HG03571 (cell line): Measurements from ENCODE around the gene PRPF39.

Experiments
- ATAC-seq: cut with Tn5 transposase; IDR thresholded peaks from one replicate; pipeline ENCODE4 v1.9.1; 2021; ENCODE audit not compliant: unreplicated experiment

Gene PRPF39, protein sequence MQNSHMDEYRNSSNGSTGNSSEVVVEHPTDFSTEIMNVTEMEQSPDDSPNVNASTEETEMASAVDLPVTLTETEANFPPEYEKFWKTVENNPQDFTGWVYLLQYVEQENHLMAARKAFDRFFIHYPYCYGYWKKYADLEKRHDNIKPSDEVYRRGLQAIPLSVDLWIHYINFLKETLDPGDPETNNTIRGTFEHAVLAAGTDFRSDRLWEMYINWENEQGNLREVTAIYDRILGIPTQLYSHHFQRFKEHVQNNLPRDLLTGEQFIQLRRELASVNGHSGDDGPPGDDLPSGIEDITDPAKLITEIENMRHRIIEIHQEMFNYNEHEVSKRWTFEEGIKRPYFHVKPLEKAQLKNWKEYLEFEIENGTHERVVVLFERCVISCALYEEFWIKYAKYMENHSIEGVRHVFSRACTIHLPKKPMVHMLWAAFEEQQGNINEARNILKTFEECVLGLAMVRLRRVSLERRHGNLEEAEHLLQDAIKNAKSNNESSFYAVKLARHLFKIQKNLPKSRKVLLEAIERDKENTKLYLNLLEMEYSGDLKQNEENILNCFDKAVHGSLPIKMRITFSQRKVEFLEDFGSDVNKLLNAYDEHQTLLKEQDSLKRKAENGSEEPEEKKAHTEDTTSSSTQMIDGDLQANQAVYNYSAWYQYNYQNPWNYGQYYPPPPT

DNA sequence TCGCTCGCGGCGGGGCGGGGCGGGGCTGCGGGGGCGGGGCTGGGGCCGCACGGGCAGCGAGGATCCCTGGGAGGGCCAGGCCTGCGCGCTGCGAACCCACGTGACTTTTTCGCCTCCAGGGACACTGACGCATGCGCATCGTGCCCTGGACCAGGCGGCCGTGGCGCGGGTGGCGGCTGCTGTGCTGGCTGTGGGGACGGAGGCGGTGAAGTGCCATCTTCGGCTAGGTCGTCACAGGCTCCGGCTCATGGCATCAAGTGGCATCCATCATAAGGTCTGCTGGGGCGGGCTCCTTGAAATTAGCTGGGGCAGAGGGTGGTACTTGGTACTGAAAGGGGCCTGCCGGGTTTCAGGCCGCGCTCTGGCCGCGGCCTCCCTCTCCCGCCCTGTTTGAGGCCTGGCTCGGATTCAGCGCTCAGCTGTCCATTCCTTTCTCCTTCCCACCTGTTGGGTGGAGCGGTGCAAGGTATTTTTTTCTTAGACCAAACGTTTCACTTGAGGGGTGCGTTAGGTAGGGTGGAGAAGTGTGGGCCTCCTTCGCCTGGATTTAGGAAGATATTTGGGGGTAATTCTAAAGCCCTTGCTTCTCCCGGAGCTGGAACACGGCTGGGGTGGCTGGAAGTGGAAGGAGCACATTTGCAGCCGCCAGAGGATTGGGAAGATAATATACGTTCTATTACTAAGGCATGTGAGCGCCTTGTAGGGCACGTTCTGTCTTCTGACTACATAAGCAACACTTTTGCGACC, at the start of gene PRPF39:
TSS of gene PRPF39 (plus strand) at position 141 of the 747 bp plus-strand sequence. CDS start 11,124 bp downstream, outside the sequence.
- ATAC-seq = peak; percentile 94

DNA sequence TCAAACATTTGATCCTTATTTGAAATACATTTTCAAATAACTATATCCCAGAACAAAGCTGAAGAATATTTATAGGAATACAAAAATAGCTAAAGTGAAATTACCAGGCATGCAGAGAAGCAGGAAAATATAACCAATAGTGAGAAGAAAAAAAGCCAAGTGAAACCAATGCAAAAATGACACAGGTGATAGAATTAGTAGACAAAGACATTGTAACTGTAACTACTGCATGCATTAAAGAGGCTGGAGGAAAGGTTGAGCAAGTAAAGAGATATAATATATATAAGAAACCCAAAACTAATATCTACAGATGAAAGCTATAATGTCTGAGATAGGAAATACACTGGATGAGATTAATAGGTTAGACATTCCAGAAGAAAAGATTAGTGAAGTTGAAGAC, 49.2 kb upstream of the PRPF39 start:
- no peak for ATAC-seq

DNA sequence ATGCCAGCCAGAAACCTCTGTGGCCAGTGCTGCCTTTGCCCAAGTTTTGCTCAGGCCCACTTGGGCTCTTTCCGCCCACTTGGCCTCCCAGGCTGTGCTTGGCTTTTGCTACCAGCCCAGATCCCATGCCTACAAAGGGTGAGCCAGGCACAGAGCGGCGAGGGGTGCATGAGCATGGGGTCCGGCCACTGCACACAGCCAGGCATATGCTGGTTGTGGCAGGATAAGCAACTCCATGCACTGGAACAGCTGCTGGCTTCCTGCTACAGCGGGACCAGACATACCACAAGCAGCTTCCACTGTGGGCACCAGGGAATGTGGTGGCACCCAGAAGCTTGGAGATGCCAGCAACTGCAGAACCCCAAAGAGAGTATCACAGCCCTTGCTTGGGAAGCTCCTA, 45.7 kb upstream of the PRPF39 start:
- ATAC-seq = no peak

- no peak for ATAC-seq
Observed at GRCh38 chr14:45038865-45039264, 45.1 kb upstream of the PRPF39 start.

DNA sequence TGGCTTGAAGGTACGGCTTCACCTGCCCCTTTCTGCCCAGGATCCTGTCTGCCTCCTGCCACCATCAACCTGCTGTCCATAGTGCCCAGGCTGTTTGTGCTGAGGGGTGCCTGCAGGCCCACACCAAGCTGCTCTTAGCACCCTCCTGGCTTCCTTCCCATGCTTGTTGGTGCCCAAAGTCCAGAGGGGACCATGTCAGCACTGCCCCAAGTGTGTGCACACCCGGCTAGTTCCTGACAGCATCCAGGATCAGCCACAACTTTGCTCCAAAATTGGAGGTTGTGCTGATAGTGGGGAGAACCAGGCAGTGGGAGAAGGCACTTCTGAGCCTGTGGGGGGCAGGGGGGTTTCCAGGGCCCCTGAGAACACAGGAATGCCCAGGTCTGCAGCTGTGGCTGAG, 44.5 kb upstream of the PRPF39 start:
- ATAC-seq = no peak

GRCh38 chr14:45041641-45042040, 42.3 kb upstream of the PRPF39 start:
- no peak for ATAC-seq

GRCh38 chr14:45044638-45045037, 39.3 kb upstream of the PRPF39 start:
- no peak for ATAC-seq

DNA sequence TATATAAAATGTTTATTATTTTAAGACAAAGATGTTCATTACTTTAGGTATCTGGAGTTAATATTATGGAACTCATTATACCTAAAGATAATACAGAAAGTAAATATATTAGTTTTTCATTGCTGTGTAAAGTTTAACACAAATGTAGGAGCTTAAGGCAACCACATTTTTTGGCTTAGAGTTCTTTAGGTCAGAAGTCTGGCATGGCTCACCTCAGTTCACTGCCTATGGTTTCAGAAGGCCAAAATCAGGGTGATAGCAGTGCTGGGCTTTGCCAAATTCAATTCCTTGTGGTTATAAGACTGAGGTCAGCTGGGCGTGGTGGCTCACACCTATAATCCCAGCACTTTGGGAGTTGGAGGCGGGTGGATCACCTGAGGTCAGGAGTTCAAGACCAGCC, 35.5 kb upstream of the PRPF39 start:
- no peak for ATAC-seq

DNA sequence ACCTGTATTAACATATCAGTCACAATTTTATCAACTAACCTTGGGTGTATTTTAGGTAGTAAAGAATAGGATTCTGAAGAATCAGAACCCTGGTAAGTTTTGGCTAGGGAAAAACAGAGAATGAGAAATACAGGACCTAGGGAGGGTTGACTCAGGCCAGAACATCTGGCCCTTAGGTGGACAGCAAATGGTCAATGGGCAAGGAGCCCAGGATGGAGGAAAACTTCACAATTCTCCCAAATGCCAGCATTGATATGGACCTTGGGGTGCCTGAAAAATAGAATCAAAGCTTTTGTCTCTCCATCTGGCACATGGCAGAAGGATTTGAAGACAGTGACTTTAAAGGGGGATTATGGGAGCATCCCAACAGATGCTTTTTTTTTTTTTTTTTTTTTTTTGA, 32.7 kb upstream of the PRPF39 start:
- no peak for ATAC-seq

GRCh38 chr14:45051896-45052295, 32.0 kb upstream of the PRPF39 start:
- no peak for ATAC-seq

- no peak for ATAC-seq
Observed at GRCh38 chr14:45057349-45057748, 26.6 kb upstream of the PRPF39 start.

GRCh38 chr14:45057881-45058364, 26.0 kb upstream of the PRPF39 start:
- ATAC-seq = no peak

DNA sequence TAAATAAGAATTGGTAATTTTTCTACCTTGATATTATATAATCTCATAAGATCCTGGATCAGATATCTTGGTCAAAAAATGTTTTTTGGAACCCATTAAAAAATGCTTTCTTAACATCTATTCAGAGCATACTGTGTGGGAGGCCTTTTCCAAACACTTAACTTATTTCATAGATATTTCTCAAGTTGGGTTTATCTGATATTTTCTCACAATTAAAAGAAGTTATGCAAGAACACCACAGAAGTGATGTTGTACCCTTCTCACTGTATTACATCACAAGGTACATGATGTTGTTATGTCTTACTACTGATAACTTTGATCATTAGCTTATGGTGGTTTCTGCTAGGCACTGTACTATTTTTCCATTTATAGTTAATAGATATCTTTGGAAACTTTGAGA, 23.4 kb upstream of the PRPF39 start:
- ATAC-seq = no peak

- no peak for ATAC-seq
Observed at GRCh38 chr14:45065540-45065939, 18.4 kb upstream of the PRPF39 start.

- no peak for ATAC-seq
Observed at GRCh38 chr14:45065956-45066355, 18.0 kb upstream of the PRPF39 start.

GRCh38 chr14:45066667-45067066, 17.2 kb upstream of the PRPF39 start:
- no peak for ATAC-seq

DNA sequence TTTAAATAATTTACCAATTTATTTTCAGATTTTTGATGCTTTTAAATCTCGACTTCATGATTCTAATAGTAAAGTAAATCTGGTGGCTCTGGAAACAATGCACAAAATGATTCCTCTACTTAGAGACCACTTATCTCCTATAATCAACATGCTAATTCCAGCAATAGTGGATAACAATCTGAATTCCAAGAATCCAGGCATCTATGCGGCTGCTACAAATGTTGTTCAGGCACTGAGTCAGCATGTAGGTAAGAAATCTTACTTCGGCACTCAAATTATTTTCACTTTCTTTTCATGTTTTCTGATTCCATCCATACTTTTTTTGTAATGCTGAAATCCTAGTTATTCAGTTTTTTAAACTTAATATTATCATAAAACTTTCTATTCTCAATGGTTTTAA, 15.5 kb upstream of the PRPF39 start:
- no peak for ATAC-seq

- no peak for ATAC-seq
Observed at GRCh38 chr14:45070215-45070614, 13.7 kb upstream of the PRPF39 start.

DNA sequence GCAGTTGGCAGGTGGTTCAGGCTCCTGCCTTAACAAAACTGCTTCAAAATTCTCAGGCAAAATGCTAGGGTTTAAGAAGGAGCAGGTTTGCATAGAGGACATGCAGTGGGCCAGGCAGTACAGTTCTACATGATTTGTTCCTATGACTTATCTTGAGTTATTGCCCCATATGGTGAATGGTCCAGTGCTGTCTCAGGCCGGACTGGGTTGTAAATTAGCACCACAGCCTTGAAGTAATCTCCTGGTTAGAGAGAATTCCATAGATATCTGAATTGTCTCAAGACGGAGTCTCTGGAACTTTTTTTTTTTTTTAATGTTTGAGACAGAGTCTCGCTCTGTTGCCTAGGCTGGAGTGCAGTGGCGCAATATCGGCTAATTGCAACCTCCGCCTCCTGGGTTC, 11.8 kb upstream of the PRPF39 start:
- no peak for ATAC-seq

GRCh38 chr14:45073231-45073879, 10.6 kb upstream of the PRPF39 start:
- no peak for ATAC-seq

DNA sequence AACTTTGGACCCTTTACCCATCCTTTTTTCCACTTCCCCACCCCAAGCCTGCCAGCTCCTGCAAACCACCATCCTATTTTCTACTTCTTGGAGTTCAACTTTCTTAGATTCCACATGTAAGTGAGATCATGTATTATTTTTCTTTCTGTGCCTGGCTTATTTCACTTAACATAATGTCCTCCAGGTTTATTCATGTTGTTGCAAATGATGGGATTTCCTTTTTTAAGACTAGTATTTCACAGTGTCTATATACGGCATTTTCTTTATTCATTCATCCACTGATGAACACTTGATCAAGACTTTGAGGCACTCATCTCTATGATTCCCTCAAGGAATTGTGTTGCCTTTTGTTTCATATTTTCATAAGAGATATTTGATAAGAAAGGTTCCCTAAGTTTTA, 5.6 kb upstream of the PRPF39 start:
- no peak for ATAC-seq
